Measurements from ENCODE around the gene RHO. TPM values are rescaled to one million over a fixed set of nuclear protein-coding genes. Genes with fewer than 3 reads are reported as not detected.

RHO gene
- polyA plus RNA-seq, 1 of the 3 experiments (the other 2 are of a cell fraction): not detected

DNA sequence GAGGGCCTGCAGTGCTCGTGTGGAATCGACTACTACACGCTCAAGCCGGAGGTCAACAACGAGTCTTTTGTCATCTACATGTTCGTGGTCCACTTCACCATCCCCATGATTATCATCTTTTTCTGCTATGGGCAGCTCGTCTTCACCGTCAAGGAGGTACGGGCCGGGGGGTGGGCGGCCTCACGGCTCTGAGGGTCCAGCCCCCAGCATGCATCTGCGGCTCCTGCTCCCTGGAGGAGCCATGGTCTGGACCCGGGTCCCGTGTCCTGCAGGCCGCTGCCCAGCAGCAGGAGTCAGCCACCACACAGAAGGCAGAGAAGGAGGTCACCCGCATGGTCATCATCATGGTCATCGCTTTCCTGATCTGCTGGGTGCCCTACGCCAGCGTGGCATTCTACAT, 3.8 kb downstream of the RHO start (continued):
- TF ChIP-seq NFIC (IDR thresholded peaks at IDR 0.05; ENCODE audit: borderline replicate concordance): no peak
- no peak for TF ChIP-seq YY1 (IDR thresholded peaks at IDR 0.05; ENCODE audit: low read depth)
- no peak for TF ChIP-seq ELF1 (IDR thresholded peaks at IDR 0.05)
- no peak for TF ChIP-seq JUND (IDR thresholded peaks at IDR 0.05)

DNA sequence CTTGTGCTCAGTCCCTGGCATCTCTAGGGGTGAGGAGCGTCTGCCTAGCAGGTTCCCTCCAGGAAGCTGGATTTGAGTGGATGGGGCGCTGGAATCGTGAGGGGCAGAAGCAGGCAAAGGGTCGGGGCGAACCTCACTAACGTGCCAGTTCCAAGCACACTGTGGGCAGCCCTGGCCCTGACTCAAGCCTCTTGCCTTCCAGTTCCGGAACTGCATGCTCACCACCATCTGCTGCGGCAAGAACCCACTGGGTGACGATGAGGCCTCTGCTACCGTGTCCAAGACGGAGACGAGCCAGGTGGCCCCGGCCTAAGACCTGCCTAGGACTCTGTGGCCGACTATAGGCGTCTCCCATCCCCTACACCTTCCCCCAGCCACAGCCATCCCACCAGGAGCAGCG, 5.0 kb downstream of the RHO start:
- H3K27me3 ChIP-seq (ENCODE audit: insufficient read depth): no peaks in the 10 kb centered on the region
- H2AFZ ChIP-seq (ENCODE audit: low read depth): no peak overlapping the region
- H3K79me2 ChIP-seq (ENCODE audit: insufficient read depth): no peaks in the 10 kb centered on the region
- H3K9ac ChIP-seq: no peak overlapping the region
- no peak for DNase-seq
- no peaks in the 10 kb centered on the region for H3F3A ChIP-seq (replicated peaks; ENCODE audit: insufficient read depth)
- H3K9me3 ChIP-seq: no peaks in the 10 kb centered on the region
- 84% methylated on average over 6 of the region's 16 CpGs for WGBS (ENCODE audit: low lambda C conversion rate)
- H3K4me2 ChIP-seq: no peak overlapping the region
- no peak overlapping the region for H3K4me3 ChIP-seq (ENCODE audit: low read depth in 2 of 2, low read length in 1 of 2)
- TF ChIP-seq TCF12 (IDR thresholded peaks at IDR 0.05) (no peak), FOXM1 (IDR thresholded peaks at IDR 0.05; ENCODE audit: low read depth) (no peak), RCOR1 (IDR thresholded peaks at IDR 0.05; ENCODE audit: low read length) (no peak), FOXJ3 (CRISPR knock-in tag; IDR thresholded peaks at IDR 0.05) (no peak), ELF1 (IDR thresholded peaks at IDR 0.05) (no peak), GATA2 (CRISPR knock-in tag; IDR thresholded peaks at IDR 0.05) (no peak), MEF2A (IDR thresholded peaks at IDR 0.05; ENCODE audit: borderline replicate concordance, low read depth) (no peak), TEAD4 (IDR thresholded peaks at IDR 0.05; ENCODE audit: borderline replicate concordance, insufficient read depth) (no peak), GABPA (IDR thresholded peaks at IDR 0.05; ENCODE audit: low read depth) (no peak)
- H3K4me1 ChIP-seq (ENCODE audit: control insufficient read depth in 1 of 2, insufficient read depth in 2 of 2, low read depth in 1 of 2, low read length in 1 of 2): no peaks in the 10 kb centered on the region; a peak in 1 of 4 replicates
- H3K9me2 ChIP-seq: no peaks in the 10 kb centered on the region
- POLR2A ChIA-PET: no interaction called here
- no peaks in the 10 kb centered on the region for H4K20me1 ChIP-seq (ENCODE audit: insufficient read depth)
- CTCF ChIA-PET: no interaction called here
- no peak overlapping the region for H3K27ac ChIP-seq (ENCODE audit: low read depth in 2 of 2, low read length in 1 of 2)
- H3K36me3 ChIP-seq (replicated peaks in 1 of 2; ENCODE audit: control insufficient read depth in 1 of 2, insufficient read depth in 2 of 2, low read length in 1 of 2): no peaks in the 10 kb centered on the region

DNA sequence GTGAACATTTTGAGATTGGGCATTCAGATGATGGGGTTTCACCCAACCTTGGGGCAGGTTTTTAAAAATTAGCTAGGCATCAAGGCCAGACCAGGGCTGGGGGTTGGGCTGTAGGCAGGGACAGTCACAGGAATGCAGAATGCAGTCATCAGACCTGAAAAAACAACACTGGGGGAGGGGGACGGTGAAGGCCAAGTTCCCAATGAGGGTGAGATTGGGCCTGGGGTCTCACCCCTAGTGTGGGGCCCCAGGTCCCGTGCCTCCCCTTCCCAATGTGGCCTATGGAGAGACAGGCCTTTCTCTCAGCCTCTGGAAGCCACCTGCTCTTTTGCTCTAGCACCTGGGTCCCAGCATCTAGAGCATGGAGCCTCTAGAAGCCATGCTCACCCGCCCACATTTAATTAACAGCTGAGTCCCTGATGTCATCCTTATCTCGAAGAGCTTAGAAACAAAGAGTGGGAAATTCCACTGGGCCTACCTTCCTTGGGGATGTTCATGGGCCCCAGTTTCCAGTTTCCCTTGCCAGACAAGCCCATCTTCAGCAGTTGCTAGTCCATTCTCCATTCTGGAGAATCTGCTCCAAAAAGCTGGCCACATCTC, 6.1 kb downstream of the RHO start:
- Histone ChIP-seq H4K20me1 (ENCODE audit: insufficient read depth) (no peaks in the 10 kb centered on the region), H3K4me1 (ENCODE audit: control insufficient read depth in 1 of 2, insufficient read depth in 2 of 2, low read depth in 1 of 2, low read length in 1 of 2) (no peaks in the 10 kb centered on the region; a peak in 1 of 4 replicates), H3K4me3 (ENCODE audit: low read depth in 2 of 2, low read length in 1 of 2) (no peak overlapping the region), H3F3A (replicated peaks; ENCODE audit: insufficient read depth) (no peaks in the 10 kb centered on the region), H2AFZ (ENCODE audit: low read depth) (no peak overlapping the region), H3K9me2 (no peaks in the 10 kb centered on the region), H3K9ac (no peak overlapping the region), H3K4me2 (no peak overlapping the region), H3K79me2 (ENCODE audit: insufficient read depth) (no peaks in the 10 kb centered on the region), H3K36me3 (replicated peaks in 1 of 2; ENCODE audit: control insufficient read depth in 1 of 2, insufficient read depth in 2 of 2, low read length in 1 of 2) (no peaks in the 10 kb centered on the region), H3K9me3 (no peaks in the 10 kb centered on the region), H3K27me3 (ENCODE audit: insufficient read depth) (no peaks in the 10 kb centered on the region), H3K27ac (ENCODE audit: low read depth in 2 of 2, low read length in 1 of 2) (no peak overlapping the region)
- TF ChIP-seq, protein P1, sequence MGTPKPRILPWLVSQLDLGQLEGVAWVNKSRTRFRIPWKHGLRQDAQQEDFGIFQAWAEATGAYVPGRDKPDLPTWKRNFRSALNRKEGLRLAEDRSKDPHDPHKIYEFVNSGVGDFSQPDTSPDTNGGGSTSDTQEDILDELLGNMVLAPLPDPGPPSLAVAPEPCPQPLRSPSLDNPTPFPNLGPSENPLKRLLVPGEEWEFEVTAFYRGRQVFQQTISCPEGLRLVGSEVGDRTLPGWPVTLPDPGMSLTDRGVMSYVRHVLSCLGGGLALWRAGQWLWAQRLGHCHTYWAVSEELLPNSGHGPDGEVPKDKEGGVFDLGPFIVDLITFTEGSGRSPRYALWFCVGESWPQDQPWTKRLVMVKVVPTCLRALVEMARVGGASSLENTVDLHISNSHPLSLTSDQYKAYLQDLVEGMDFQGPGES (IDR thresholded peaks at IDR 0.05; ENCODE audit: low read depth, low read length): no peak
- TF ChIP-seq MXI1 (IDR thresholded peaks at IDR 0.05; ENCODE audit: low read depth, low read length) (no peak), EZH2phosphoT487 (IDR thresholded peaks at IDR 0.05; ENCODE audit: borderline replicate concordance, low read depth) (no peak), POLR2AphosphoS5 (IDR thresholded peaks at IDR 0.05; ENCODE audit: low read depth, low read length) (no peak), RCOR1 (IDR thresholded peaks at IDR 0.05; ENCODE audit: low read length) (no peak), MEF2A (IDR thresholded peaks at IDR 0.05; ENCODE audit: borderline replicate concordance, low read depth) (no peak), TCF12 (IDR thresholded peaks at IDR 0.05) (no peak)
- TF ChIP-seq, protein P2, sequence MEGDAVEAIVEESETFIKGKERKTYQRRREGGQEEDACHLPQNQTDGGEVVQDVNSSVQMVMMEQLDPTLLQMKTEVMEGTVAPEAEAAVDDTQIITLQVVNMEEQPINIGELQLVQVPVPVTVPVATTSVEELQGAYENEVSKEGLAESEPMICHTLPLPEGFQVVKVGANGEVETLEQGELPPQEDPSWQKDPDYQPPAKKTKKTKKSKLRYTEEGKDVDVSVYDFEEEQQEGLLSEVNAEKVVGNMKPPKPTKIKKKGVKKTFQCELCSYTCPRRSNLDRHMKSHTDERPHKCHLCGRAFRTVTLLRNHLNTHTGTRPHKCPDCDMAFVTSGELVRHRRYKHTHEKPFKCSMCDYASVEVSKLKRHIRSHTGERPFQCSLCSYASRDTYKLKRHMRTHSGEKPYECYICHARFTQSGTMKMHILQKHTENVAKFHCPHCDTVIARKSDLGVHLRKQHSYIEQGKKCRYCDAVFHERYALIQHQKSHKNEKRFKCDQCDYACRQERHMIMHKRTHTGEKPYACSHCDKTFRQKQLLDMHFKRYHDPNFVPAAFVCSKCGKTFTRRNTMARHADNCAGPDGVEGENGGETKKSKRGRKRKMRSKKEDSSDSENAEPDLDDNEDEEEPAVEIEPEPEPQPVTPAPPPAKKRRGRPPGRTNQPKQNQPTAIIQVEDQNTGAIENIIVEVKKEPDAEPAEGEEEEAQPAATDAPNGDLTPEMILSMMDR (IDR thresholded peaks at IDR 0.05): no peak
- TF ChIP-seq, protein P3, sequence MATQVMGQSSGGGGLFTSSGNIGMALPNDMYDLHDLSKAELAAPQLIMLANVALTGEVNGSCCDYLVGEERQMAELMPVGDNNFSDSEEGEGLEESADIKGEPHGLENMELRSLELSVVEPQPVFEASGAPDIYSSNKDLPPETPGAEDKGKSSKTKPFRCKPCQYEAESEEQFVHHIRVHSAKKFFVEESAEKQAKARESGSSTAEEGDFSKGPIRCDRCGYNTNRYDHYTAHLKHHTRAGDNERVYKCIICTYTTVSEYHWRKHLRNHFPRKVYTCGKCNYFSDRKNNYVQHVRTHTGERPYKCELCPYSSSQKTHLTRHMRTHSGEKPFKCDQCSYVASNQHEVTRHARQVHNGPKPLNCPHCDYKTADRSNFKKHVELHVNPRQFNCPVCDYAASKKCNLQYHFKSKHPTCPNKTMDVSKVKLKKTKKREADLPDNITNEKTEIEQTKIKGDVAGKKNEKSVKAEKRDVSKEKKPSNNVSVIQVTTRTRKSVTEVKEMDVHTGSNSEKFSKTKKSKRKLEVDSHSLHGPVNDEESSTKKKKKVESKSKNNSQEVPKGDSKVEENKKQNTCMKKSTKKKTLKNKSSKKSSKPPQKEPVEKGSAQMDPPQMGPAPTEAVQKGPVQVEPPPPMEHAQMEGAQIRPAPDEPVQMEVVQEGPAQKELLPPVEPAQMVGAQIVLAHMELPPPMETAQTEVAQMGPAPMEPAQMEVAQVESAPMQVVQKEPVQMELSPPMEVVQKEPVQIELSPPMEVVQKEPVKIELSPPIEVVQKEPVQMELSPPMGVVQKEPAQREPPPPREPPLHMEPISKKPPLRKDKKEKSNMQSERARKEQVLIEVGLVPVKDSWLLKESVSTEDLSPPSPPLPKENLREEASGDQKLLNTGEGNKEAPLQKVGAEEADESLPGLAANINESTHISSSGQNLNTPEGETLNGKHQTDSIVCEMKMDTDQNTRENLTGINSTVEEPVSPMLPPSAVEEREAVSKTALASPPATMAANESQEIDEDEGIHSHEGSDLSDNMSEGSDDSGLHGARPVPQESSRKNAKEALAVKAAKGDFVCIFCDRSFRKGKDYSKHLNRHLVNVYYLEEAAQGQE (IDR thresholded peaks at IDR 0.05; ENCODE audit: low read depth, low read length): no peak
- WGBS (ENCODE audit: low lambda C conversion rate): 63% methylated on average over 2 of the region's 4 CpGs
- no peak for DNase-seq
- CTCF ChIA-PET: interaction anchor here (1.4 kb wide), 3 partner anchors 16 to 44 kb away, joined by 3 to 8 read pairs (median 4); no protein-coding TSS in a partner anchor
- POLR2A ChIA-PET: no interaction called here
